HCT116 (cell line): ENCODE measurements around the gene MZT1.

Source experiments
- CBX3 ChIP-seq: IDR thresholded peaks from 2 replicates; pipeline ENCODE4 v1.6.1; 2012; ENCODE audit warnings: low read depth
- CEBPB ChIP-seq: IDR thresholded peaks from 2 replicates; pipeline ENCODE4 v1.6.1; 2012; ENCODE audit warnings: low read depth
- CTCF ChIP-seq, 3 experiments: fragments of 200-600 bp in 1 of 3; sonication (generic) in 1 of 3; IDR thresholded peaks in 2 of 3; conservative IDR thresholded peaks in 1 of 3; 2 replicates each; pipeline ENCODE4 v1.5.1; 2012 to 2017; ENCODE audit warnings: low read depth in 2 of 3, low read length in 2 of 3, antibody characterized with exemption in 1 of 3, borderline replicate concordance in 1 of 3, control low read depth in 1 of 3, mild to moderate bottlenecking in 1 of 3, mixed read lengths in 1 of 3, mixed run types in 1 of 3, moderate library complexity in 1 of 3; ENCODE audit not compliant: insufficient read depth in 1 of 3
- EZH2 ChIP-seq: fragments of 200-600 bp; sonication (generic); IDR thresholded peaks from 2 replicates; pipeline ENCODE4 v1.6.1; 2017; ENCODE audit warnings: antibody characterized with exemption, mixed run types
- FOSL1 ChIP-seq: IDR thresholded peaks from 2 replicates; pipeline ENCODE4 v1.6.1; 2012; ENCODE audit warnings: low read depth
- JUND ChIP-seq: IDR thresholded peaks from 2 replicates; pipeline ENCODE4 v1.6.1; 2012
- MAX ChIP-seq: IDR thresholded peaks from 2 replicates; pipeline ENCODE4 v1.6.1; 2012
- POLR2A ChIP-seq: IDR thresholded peaks from 2 replicates; pipeline ENCODE4 v1.7.0; 2011; ENCODE audit warnings: borderline replicate concordance; ENCODE audit not compliant: insufficient read depth, insufficient read length; ENCODE audit errors: extremely low read depth
- RAD21 ChIP-seq: IDR thresholded peaks from 2 replicates; pipeline ENCODE4 v1.6.1; 2012; ENCODE audit warnings: low read depth, mild to moderate bottlenecking
- SP1 ChIP-seq: IDR thresholded peaks from 2 replicates; pipeline ENCODE4 v1.6.1; 2012; ENCODE audit warnings: low read depth
- YY1 ChIP-seq: IDR thresholded peaks from 2 replicates; pipeline ENCODE4 v1.6.1; 2011; ENCODE audit warnings: low read length, low read depth, moderate library complexity, mild to moderate bottlenecking; ENCODE audit not compliant: insufficient replicate concordance; ENCODE audit errors: extremely low read depth
- ZFX ChIP-seq: fragments of 450-650 bp; IDR thresholded peaks from 2 replicates; pipeline ENCODE4 v1.6.1; 2017
- ZNF274 ChIP-seq: fragments of 200-500 bp; sonication (Bioruptor generic); IDR thresholded peaks from 2 replicates; pipeline ENCODE4 v1.6.1; 2014; ENCODE audit warnings: mild to moderate bottlenecking, low read depth, low read length, inconsistent platforms

- no peak for TF ChIP-seq CTCF (IDR thresholded peaks at IDR 0.05 in 2 of 3, conservative IDR thresholded peaks at IDR 0.05 in 1 of 3; ENCODE audit: borderline replicate concordance in 1 of 3, insufficient read depth in 1 of 3, low read depth in 2 of 3, low read length in 2 of 3)
- no peak for TF ChIP-seq MAX
- TF ChIP-seq POLR2A = no peak
- no peak for TF ChIP-seq JUND
- TF ChIP-seq SP1 = no peak
- TF ChIP-seq CEBPB = no peak
- TF ChIP-seq EZH2 = no peak
- TF ChIP-seq ZNF274 = no peak
- no peak for TF ChIP-seq CBX3
- no peak for TF ChIP-seq YY1
- no peak for TF ChIP-seq FOSL1
- TF ChIP-seq ZFX = no peak
- no peak for TF ChIP-seq RAD21
Measured at GRCh38 chr13:72689181-72689696, 38.2 kb downstream of the MZT1 start.
